ENCODE results near the gene OLA1.

The OLA1 gene

DNA sequence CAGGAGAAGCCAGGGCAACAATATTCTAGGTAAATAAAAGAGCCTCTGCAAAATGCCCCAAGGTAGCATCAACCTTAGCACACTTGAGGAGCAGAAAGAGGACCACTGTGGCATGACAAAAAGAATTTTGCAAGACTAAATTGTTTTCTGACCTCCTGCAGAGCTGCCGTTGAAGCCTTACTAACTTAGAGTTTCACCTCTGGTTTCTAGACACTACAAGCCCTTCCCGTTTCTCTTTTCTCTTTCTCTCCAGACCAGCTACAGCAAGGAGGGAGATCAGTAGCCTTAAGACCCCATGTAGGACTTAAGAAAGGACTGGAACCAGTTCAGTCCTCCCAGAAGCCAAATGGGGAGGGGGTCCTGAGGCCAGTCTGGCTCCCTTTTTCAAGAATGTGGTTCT, 209.9 kb downstream of the OLA1 start:
- no peak for DNase-seq (ENCODE audit: low read depth in 1 of 2, low spot score in 1 of 2)

DNA sequence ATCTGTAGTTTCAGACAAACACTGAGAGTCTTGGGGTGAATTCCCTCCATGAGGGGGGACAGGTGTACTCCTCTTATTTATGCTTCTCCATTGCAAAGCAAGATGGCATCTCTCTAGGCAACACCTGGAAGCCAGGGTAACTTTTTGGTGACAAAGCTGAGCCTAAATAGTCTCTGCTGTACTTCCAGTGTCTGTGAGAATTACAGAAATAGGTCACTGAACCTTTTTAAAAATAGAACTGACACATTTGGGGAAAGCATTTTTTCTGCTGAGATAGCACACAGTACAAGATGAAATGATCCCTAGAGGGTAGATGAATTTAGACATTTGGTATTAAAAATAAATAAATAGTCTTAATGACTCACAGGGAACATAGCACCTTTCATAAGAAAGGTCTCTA, 211.5 kb downstream of the OLA1 start:
- DNase-seq (ENCODE audit: low read depth in 1 of 2, low spot score in 1 of 2) = no peak

DNA sequence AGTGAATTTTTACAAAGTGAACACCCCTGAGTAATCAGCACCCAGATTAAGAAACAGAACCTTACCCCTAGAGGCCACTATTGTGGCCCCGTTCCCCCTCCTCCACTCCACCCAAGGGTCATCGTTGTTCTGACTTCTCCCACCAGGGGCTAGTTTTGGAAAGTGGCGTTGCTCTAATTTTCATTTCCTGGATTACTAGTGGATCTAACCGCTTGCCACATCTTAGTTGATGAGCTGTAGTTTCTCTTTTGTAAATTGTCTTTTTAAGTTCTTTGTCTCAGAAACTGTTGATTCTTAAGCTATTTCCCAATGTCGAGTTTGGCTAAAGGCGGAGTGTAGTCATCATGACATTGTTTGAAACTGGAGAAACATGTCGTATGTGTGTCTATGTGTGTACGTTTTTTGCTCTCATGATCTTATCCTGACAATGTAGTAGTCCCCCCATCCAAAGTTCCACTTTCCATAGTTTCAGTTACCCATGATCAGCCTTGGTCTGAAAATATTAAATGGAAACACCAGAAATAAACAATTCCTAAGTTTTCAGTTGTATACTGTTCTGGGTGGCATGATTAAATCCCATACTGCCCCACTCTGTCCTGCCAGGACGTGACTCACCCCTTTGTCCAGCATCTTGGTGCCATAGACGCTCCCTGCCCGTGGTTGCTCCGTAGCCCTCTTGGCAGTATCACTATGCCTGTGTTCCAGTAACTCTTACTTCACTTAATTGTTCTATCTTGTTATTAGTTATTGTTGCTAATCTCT, 212.2 kb downstream of the OLA1 start:
- DNase-seq (ENCODE audit: low read depth in 1 of 2, low spot score in 1 of 2) = no peak

DNA sequence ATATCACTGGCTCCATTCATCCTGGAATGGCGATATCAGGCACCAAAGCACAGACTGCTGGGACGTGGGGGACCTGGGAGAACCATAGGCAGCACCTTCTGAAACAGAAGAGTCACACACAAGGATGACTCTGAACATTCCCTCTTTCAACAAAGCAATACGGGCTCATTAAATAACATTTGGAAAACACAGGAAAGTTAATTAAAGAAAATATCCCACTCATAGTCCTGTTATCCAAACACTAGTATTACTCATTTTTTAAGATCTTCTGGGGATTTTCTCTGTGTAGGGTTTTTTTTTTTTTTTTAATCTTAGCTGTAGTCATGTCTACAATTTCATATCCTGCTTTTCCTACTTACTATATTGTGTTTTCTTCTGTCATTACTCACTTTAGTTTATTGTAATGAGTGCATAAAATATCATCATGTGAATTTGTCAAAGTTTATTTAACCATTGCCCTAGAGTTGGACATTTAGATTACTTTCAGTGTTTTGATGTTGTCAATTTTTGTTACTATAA, 213.2 kb downstream of the OLA1 start:
- DNase-seq (ENCODE audit: low read depth in 1 of 2, low spot score in 1 of 2) = no peak

DNA sequence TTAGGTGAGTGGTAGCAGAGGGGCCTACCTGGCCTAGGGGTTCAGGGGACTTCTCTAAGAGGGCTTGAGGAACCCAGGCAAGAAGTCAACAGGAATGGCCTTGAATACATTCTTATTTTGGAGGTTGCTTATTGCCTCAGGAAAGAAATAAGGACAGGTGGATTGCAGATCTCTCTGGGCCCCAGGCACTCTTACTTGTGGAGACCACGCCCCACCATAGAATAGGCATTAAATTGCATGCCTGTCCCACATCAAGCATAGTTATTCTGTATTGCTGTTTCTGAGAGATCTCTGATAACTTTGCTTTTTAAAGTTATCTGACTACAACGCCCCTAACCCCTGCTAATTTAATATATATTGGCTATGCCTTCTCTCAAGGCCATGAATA, 215.2 kb downstream of the OLA1 start:
- no peak for DNase-seq (ENCODE audit: low read depth in 1 of 2, low spot score in 1 of 2)

DNA sequence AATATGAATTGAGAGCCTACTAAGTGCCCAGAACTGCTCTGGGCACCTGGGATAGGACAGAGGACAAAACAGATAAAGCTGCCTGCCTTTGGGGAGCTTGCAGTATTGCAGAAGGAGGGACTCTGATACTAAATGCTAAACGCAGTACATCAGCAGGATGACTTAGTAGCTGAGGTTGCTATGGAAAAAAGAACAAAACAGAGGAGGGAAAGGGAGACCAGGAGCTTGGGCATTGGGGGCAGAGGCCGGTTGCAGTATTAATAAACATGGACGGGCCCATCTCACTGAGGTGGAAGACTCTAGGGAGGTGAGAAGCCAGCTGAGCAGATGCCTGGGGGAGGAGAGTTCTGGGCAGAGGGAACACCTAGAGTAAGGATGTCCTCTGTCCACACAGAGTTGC, 217.1 kb downstream of the OLA1 start:
- DNase-seq (ENCODE audit: low read depth in 1 of 2, low spot score in 1 of 2) = no peak

DNA sequence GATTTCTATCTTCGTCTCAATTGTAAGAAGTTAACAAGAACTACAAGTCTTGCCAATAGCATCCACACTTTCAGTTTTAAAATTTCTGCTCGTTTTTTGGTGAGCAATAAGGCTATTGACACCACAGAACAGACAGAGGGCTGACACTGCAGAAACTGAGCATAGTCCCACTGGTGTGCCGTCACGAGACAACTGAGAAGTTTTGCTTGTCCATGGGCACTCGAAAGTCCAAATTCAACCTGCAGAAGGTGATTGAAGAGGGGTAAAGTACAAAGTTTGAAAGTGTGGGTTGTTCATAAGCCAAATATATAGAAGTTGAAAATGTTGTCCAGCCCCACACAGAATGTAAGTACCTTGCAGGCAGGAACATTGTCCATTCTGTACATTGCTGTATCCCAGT, 219.4 kb downstream of the OLA1 start:
- DNase-seq (ENCODE audit: low read depth in 1 of 2, low spot score in 1 of 2) = no peak

DNA sequence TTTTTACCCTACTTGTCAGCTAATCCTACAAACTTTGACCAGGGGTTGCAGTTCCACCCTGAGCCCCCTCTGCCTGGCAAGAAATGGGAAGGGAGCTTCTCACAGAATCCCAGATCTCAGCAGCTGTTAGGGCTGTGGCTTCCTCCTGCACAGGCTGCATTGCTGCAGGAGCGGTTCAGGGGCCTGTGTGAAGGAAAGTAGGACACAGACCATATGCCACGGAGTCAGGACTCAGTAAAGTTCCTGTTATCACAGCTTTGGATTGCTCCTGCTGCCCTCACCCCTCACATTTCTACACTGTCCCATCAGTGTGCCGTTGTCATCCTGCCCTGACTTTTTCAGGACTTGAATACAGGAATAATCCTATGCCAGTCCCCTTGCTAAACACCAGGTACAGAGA, 220.4 kb downstream of the OLA1 start:
- DNase-seq (ENCODE audit: low read depth in 1 of 2, low spot score in 1 of 2) = no peak

DNA sequence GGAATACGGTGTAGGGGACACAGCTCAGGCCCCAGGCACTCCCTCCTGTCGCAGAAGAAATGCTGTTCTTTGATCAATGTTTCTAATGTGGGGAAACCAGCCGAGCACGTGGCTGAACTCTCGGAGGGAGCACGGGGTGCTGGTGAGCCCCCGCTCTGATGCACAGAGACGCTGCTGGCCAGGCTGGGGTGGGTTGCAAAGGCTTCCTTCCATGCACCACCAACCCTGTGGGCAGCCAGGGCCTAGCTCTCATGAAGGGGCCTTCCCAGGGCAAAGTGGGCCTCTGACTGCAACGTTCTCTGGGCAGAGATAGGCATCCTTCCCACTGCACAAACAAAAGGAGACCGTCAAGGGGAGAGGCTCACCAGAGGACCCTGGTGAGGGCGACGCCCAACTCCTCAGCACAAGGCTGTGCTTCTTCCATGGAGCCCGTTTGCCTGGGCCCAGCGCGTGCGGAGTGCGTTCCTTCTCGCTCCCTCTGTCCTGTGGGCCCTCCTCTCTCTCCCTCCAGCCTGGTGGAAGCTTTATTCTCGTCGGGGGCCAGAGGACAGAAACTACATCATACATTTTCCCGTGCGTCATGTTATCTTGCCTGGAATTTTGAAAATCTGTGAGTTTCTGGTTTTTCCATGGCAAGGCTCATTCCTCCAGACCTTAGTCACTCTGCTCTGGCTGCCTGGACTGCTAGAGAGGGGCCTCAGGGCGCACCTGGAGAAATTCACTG, 222.0 kb downstream of the OLA1 start:
- DNase-seq (ENCODE audit: low read depth in 1 of 2, low spot score in 1 of 2) = no peak

DNA sequence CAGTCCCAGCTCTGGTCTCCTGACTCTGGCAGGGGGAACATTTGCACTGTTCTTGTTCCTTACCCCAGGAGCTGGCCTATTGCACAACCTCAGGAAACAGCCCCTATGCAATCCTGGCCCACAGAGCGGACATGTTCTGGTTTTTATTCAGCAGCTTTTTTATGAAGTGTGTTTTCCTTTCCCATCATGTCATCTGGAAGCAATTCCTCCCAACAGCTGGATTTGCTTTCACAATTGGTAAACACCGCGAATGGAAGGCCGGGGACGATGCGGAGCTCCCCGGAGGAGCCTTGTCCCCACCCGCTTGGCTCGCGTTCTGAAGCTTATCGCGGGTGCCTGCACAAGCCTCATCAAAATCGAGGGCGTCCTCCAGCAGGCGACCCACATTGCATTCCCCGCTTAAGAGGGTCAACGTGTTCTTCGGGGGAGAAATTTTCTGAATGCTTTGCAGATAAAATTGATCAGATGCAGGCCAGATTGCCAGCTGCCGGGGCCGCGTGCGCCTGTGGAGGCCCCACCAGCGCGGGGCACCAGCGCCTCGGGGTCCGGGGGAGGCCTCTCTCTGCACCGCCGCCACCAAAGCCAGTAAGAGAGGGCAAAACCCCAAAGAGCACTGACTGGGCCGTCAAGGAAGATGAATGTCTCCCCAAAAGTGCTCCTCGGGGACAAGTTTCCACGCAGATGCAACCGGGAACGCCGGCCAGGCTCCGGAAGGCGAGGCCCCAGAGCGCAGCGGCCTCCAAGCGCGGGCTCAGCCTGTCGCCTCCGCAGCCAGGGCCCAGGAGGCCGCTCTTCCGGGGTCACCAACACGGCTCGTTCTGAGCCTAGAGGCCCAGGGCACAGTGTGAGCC, 222.8 kb downstream of the OLA1 start:
- no peak for DNase-seq (ENCODE audit: low read depth in 1 of 2, low spot score in 1 of 2)

DNA sequence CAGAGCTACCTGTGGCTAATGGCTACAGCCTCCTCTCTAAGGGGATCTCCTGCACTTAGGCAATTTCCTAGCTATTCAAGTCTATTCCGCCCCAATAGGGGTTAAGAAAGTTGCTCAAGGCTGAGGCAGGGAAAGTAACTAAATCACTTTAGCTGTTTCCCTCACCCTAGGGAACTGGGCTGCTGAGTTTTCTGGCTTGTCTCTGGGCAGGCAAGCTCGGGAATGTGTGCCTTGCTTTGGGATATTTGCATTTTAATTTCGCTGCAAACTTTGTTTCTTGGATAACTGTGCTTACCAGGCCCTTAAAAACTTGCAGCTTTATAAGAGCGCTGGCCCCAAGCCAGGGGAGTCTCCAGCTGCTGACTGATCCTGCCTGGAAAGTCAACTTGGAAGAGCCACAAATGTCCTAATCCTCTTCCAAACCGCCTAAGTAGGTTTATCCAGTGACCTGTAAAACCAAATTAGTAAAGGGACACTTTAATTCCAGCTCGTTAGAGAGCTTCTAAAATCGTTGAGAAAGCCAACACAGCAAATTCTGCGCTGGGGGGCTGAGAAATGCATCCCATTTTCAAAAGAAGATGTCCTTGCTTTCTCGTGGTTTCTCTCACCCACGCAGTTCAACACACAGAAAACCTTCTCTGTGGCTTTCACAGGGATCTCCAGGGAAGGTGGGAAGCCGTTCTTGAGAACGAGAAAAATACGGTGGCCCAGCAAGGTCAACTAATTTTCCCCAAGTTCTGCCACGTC, 223.6 kb downstream of the OLA1 start:
- DNase-seq (ENCODE audit: low read depth in 1 of 2, low spot score in 1 of 2) = no peak

DNA sequence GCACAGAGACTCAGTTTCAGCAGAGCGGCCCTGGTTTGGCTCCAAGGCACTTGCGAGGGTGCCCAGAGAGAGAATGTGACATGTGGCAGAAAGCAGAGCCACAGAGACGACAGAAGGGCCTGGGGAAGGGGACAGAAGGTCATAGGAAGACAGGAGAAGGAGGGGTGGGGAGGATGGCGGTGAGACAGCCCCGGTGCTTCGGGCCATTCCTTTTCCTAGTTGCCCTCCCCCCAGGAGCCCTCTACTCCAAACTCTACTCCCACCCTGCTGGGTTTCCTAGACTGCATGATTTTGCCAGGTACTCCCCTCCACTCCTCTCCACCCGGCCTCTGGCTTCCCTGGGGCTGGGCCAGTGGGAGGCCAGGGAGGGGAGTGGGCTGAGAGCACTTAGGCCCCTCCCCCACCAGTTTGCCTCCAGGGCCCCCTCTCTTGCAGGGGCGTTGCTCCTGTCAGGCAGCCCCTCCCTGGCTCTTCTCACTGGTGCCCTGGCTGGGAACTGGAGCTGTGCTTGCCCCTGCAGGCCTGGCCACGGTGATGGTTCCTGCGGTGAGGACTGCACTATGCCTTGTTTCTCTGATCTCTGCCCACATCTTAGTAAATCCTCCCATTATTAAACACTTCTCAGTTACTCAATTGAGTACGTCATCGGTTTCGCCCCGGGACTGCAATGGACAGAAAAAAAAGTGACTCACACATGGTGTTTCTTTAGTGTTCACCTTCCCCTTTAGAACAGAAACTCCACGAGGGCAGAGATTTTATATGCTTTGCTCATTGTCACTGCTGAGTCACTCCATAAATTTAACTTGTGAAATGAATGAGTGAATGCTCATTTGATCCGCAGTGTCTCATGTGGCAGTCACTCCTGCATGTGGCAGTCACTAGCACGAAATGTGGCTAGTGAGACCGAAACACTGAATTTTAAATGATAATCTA, 224.5 kb downstream of the OLA1 start:
- peak in 1 of 2 donors; percentile 16 for DNase-seq (ENCODE audit: low read depth in 1 of 2, low spot score in 1 of 2)

Data from activated T-helper 1 cell treated with anti-CD3 and anti-CD28 coated beads, Interleukin-2, amount 50 U/mL, for 16 hours (primary cell).